Mesenchymal stem cell (in vitro differentiated cells and primary cell): ENCODE measurements around the gene PKIG.

Experiments used
- DNase-seq: peaks from one replicate; pipeline ENCODE4 v3.0.0-alpha.2; 2013
- H2AFZ ChIP-seq: one replicate; pipeline ENCODE4 v1.6.1; 2013; ENCODE audit warnings: low read depth, mild to moderate bottlenecking, control low read depth, inconsistent platforms, low read length, moderate library complexity
- H2AK5ac ChIP-seq: 2 replicates; pipeline ENCODE4 v1.6.1; 2013; ENCODE audit warnings: low read length, moderate library complexity, mild to moderate bottlenecking, inconsistent platforms; ENCODE audit not compliant: severe bottlenecking
- H2BK120ac ChIP-seq: one replicate; pipeline ENCODE4 v1.6.1; 2013; ENCODE audit warnings: low read depth, mild to moderate bottlenecking, inconsistent platforms, low read length, moderate library complexity
- H2BK12ac ChIP-seq, 2 experiments: one replicate each; pipeline ENCODE4 v1.6.1; 2013; ENCODE audit warnings: inconsistent platforms in 2 of 2, low read length in 2 of 2, mild to moderate bottlenecking in 2 of 2, moderate library complexity in 2 of 2, control low read depth in 1 of 2
- H2BK15ac ChIP-seq: one replicate; pipeline ENCODE4 v1.6.1; 2013; ENCODE audit warnings: mild to moderate bottlenecking, low read depth, inconsistent platforms; ENCODE audit not compliant: poor library complexity, severe bottlenecking
- H2BK5ac ChIP-seq: 2 replicates; pipeline ENCODE4 v1.6.1; 2013; ENCODE audit warnings: low read depth, mild to moderate bottlenecking, low read length, control low read depth, inconsistent platforms; ENCODE audit not compliant: poor library complexity, severe bottlenecking
- H3K14ac ChIP-seq, 2 experiments: one replicate each; pipeline ENCODE4 v1.6.1; 2013; ENCODE audit warnings: inconsistent platforms in 2 of 2, low read length in 2 of 2, control low read depth in 1 of 2, mild to moderate bottlenecking in 1 of 2, moderate library complexity in 1 of 2
- H3K18ac ChIP-seq, 2 experiments: one replicate each; pipeline ENCODE4 v1.6.1; 2013; ENCODE audit warnings: inconsistent platforms in 2 of 2, low read length in 2 of 2, control low read depth in 1 of 2, low read depth in 1 of 2, mild to moderate bottlenecking in 1 of 2
- H3K23ac ChIP-seq, 2 experiments: one replicate each; pipeline ENCODE4 v1.6.1; 2013; ENCODE audit warnings: inconsistent platforms in 2 of 2, low read length in 2 of 2, mild to moderate bottlenecking in 2 of 2, moderate library complexity in 2 of 2, control low read depth in 1 of 2
- H3K27ac ChIP-seq: 2 replicates; pipeline ENCODE4 v1.5.1; 2013; ENCODE audit warnings: mild to moderate bottlenecking, moderate library complexity, low read length, control low read depth, inconsistent platforms; ENCODE audit not compliant: poor library complexity, severe bottlenecking
- H3K27me3 ChIP-seq, 2 experiments: 2 replicates each; pipeline versions ENCODE4 v1.6.1 to v1.7.0; 2013; ENCODE audit warnings: low read length in 2 of 2, mild to moderate bottlenecking in 2 of 2, moderate library complexity in 2 of 2, control low read depth in 1 of 2, inconsistent platforms in 1 of 2; ENCODE audit not compliant: control insufficient read depth in 1 of 2, insufficient read depth in 1 of 2
- H3K36me3 ChIP-seq, 2 experiments: 2 replicates each; pipeline versions ENCODE4 v1.6.1 to v1.7.0; 2013; ENCODE audit warnings: low read length in 2 of 2, control low read depth in 1 of 2, inconsistent platforms in 1 of 2, low read depth in 1 of 2, mild to moderate bottlenecking in 1 of 2; ENCODE audit not compliant: insufficient read depth in 2 of 2, control insufficient read depth in 1 of 2
- H3K4ac ChIP-seq, 2 experiments: one replicate each; pipeline ENCODE4 v1.6.1; 2013; ENCODE audit warnings: inconsistent platforms in 2 of 2, low read length in 2 of 2, mild to moderate bottlenecking in 2 of 2, moderate library complexity in 2 of 2, control low read depth in 1 of 2, low read depth in 1 of 2
- H3K4me1 ChIP-seq: 2 replicates; pipeline ENCODE4 v1.6.1; 2013; ENCODE audit warnings: low read depth, low read length, control low read depth; ENCODE audit not compliant: control insufficient read depth, insufficient read depth
- H3K4me2 ChIP-seq: 2 replicates; pipeline ENCODE4 v1.6.1; 2013; ENCODE audit warnings: low read length, mild to moderate bottlenecking, inconsistent platforms; ENCODE audit not compliant: poor library complexity, severe bottlenecking
- H3K4me3 ChIP-seq, 2 experiments: 2 replicates each; pipeline versions ENCODE4 v1.5.1 to v1.7.0; 2013; ENCODE audit warnings: low read length in 2 of 2, mild to moderate bottlenecking in 2 of 2, control low read depth in 1 of 2, low read depth in 1 of 2; ENCODE audit not compliant: insufficient read depth in 1 of 2
- H3K79me1 ChIP-seq: replicated peaks from 2 replicates; pipeline ENCODE4 v1.6.1; 2013; ENCODE audit warnings: mild to moderate bottlenecking, control low read depth, low read length, inconsistent platforms; ENCODE audit not compliant: poor library complexity, severe bottlenecking
- H3K9ac ChIP-seq: 2 replicates; pipeline ENCODE4 v1.7.0; 2013; ENCODE audit warnings: mild to moderate bottlenecking, low read length, moderate library complexity
- H3K9me3 ChIP-seq: 2 replicates; pipeline ENCODE4 v1.7.0; 2013; ENCODE audit warnings: mild to moderate bottlenecking, low read length; ENCODE audit not compliant: control insufficient read depth
- H4K8ac ChIP-seq: one replicate; pipeline ENCODE4 v1.6.1; 2013; ENCODE audit warnings: inconsistent platforms, mild to moderate bottlenecking, low read length, moderate library complexity
- H4K91ac ChIP-seq: one replicate; pipeline ENCODE4 v1.6.1; 2013; ENCODE audit warnings: mild to moderate bottlenecking, low read length, inconsistent platforms
- WGBS: methylation state at CpG from one replicate; pipeline ENCODE4 v1.1.7; 2013; ENCODE audit warnings: mixed read lengths; 5-methylcytosine and 5-hydroxymethylcytosine counted together

The PKIG gene

DNA sequence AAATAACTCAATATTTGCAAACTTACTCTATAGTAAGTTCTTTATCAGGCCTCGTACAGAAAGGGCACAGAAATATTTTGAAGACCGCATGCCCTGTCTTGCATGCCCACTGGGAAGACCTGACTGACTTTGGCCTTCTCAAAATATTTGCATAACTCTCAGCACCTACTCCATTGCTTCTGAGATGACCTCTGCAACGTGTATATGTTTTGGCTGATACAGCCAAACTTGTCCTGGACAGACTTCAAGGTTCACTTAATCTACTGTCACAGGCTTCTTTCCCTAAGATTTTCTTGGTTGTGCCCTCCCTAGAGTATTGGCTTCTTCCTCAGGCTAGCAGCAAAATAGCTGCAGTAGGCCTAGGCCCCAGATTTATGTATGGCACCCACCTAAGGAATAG is 39.0 kb upstream of the PKIG start:
- Histone ChIP-seq H3K4me2 (no peak overlapping the region), H3K9me3 (no peaks in the 10 kb centered on the region), H3K27me3 (no peaks in the 10 kb centered on the region), H2AK5ac (no peak overlapping the region), H4K91ac (no peak overlapping the region), H2BK120ac (no peak overlapping the region), H2BK5ac (no peak overlapping the region), H3K9ac (peak overlapping the region; percentile 41), H3K18ac (no peak overlapping the region), H2AFZ (no peak overlapping the region), H3K14ac (no peak overlapping the region), H3K4me1 (no peaks in the 10 kb centered on the region), H2BK12ac (no peak overlapping the region), H3K27ac (no peak overlapping the region), H3K23ac (no peak overlapping the region), H3K4ac (no peak overlapping the region), H4K8ac (no peak overlapping the region), H3K4me3 (no peak overlapping the region), H2BK15ac (no peak overlapping the region), H3K36me3 (no peaks in the 10 kb centered on the region), H3K79me1 (peaks cover 29% of the 10 kb centered on the region)
- no peak for DNase-seq
- 94% methylated on average over 3 of the region's 3 CpGs for WGBS

GRCh38 chr20:44544263-44544662 is 38.1 kb upstream of the PKIG start:
- H2BK5ac ChIP-seq, result no peak overlapping the region
- 93% methylated on average over 2 of the region's 5 CpGs for WGBS
- H2AFZ ChIP-seq, result no peak overlapping the region
- H3K27ac ChIP-seq, result no peak overlapping the region
- no peak overlapping the region for H3K23ac ChIP-seq
- peaks cover 24% of the 10 kb centered on the region for H3K79me1 ChIP-seq
- no peak overlapping the region for H3K4me2 ChIP-seq
- H3K4me1 ChIP-seq, result no peaks in the 10 kb centered on the region
- H4K8ac ChIP-seq, result no peak overlapping the region
- H2AK5ac ChIP-seq, result no peak overlapping the region
- no peak overlapping the region for H3K14ac ChIP-seq
- H3K9ac ChIP-seq, result no peak overlapping the region
- no peak for DNase-seq
- no peaks in the 10 kb centered on the region for H3K27me3 ChIP-seq
- no peak overlapping the region for H2BK120ac ChIP-seq
- H2BK12ac ChIP-seq, result no peak overlapping the region
- no peak overlapping the region for H3K4me3 ChIP-seq
- H4K91ac ChIP-seq, result no peak overlapping the region
- no peak overlapping the region for H2BK15ac ChIP-seq
- no peak overlapping the region for H3K18ac ChIP-seq
- no peak overlapping the region for H3K4ac ChIP-seq
- no peaks in the 10 kb centered on the region for H3K9me3 ChIP-seq
- H3K36me3 ChIP-seq, result no peaks in the 10 kb centered on the region

GRCh38 chr20:44547419-44547818 is 35.0 kb upstream of the PKIG start:
- 98% methylated on average over 8 of the region's 8 CpGs for WGBS
- H3K27ac ChIP-seq, result no peak overlapping the region
- H4K8ac ChIP-seq, result no peak overlapping the region
- no peaks in the 10 kb centered on the region for H3K9me3 ChIP-seq
- H3K9ac ChIP-seq, result no peak overlapping the region
- peak overlapping the region in 1 of 2 experiments; percentile 3 for H2BK12ac ChIP-seq
- no peak overlapping the region for H2AFZ ChIP-seq
- H3K23ac ChIP-seq, result peak overlapping the region in 1 of 2 experiments; percentile 59
- no peak overlapping the region for H3K14ac ChIP-seq
- no peak overlapping the region for H3K4ac ChIP-seq
- no peak overlapping the region for H2BK5ac ChIP-seq
- H3K36me3 ChIP-seq, result no peaks in the 10 kb centered on the region
- H3K4me3 ChIP-seq, result no peak overlapping the region
- H2AK5ac ChIP-seq, result no peak overlapping the region
- DNase-seq, result no peak
- H3K4me1 ChIP-seq, result no peaks in the 10 kb centered on the region
- H3K79me1 ChIP-seq, result peaks cover 28% of the 10 kb centered on the region
- no peak overlapping the region for H3K4me2 ChIP-seq
- peak overlapping the region in 1 of 2 experiments; percentile 5 for H3K18ac ChIP-seq
- H4K91ac ChIP-seq, result no peak overlapping the region
- H3K27me3 ChIP-seq, result no peaks in the 10 kb centered on the region
- H2BK120ac ChIP-seq, result no peak overlapping the region
- H2BK15ac ChIP-seq, result no peak overlapping the region

GRCh38 chr20:44549123-44549522 is 33.3 kb upstream of the PKIG start:
- Histone ChIP-seq H3K4me3 (peak overlapping the region in 1 of 2 experiments; percentile 26), H3K36me3 (no peaks in the 10 kb centered on the region), H2BK120ac (no peak overlapping the region), H3K9ac (peak overlapping the region; percentile 72), H2BK12ac (no peak overlapping the region), H3K14ac (no peak overlapping the region), H4K91ac (no peak overlapping the region), H3K4me1 (peaks cover 2% of the 10 kb centered on the region), H3K79me1 (peaks cover 20% of the 10 kb centered on the region), H2BK5ac (no peak overlapping the region), H3K9me3 (no peaks in the 10 kb centered on the region), H3K27ac (no peak overlapping the region), H3K23ac (no peak overlapping the region), H2AK5ac (no peak overlapping the region), H2BK15ac (no peak overlapping the region), H2AFZ (no peak overlapping the region), H3K27me3 (no peaks in the 10 kb centered on the region), H4K8ac (no peak overlapping the region), H3K4me2 (no peak overlapping the region), H3K4ac (no peak overlapping the region), H3K18ac (no peak overlapping the region)
- WGBS, result 56% methylated on average over 2 of the region's 4 CpGs
- no peak for DNase-seq
